MM.1S (cell line): Measurements from ENCODE around the gene FUT8.

Experiments used
- DNase-seq: peaks from one replicate; pipeline ENCODE4 v3.0.0-alpha.2; 2015
- H2AFZ ChIP-seq: fragments of 300-600 bp; sonication (generic); 2 replicates; pipeline ENCODE4 v1.6.0; 2016; ENCODE audit warnings: antibody characterized with exemption, low read length
- H3F3A ChIP-seq: fragments of 300-600 bp; sonication (generic); 2 replicates; pipeline ENCODE4 v1.6.1; 2016; ENCODE audit warnings: mild to moderate bottlenecking, antibody characterized with exemption, low read length, moderate library complexity, mixed read lengths; ENCODE audit not compliant: insufficient read depth
- H3K27ac ChIP-seq: fragments of 300-600 bp; sonication (generic); 2 replicates; pipeline ENCODE4 v1.5.1; 2016; ENCODE audit warnings: mild to moderate bottlenecking, low read length
- H3K27me3 ChIP-seq: fragments of 300-600 bp; sonication (generic); replicated peaks from 2 replicates; pipeline ENCODE4 v1.6.0; 2016; ENCODE audit warnings: low read length; ENCODE audit not compliant: insufficient read depth
- H3K36me3 ChIP-seq: fragments of 300-600 bp; sonication (generic); replicated peaks from 2 replicates; pipeline ENCODE4 v1.6.1; 2016; ENCODE audit warnings: mild to moderate bottlenecking, low read length, mixed read lengths; ENCODE audit not compliant: insufficient read depth
- H3K4me1 ChIP-seq: fragments of 300-600 bp; sonication (generic); 2 replicates; pipeline ENCODE4 v1.6.1; 2016; ENCODE audit warnings: low read length, mixed read lengths
- H3K4me2 ChIP-seq: fragments of 300-600 bp; sonication (generic); 2 replicates; pipeline ENCODE4 v1.6.0; 2016; ENCODE audit warnings: low read depth, low read length
- H3K4me3 ChIP-seq: fragments of 300-600 bp; sonication (generic); 2 replicates; pipeline ENCODE4 v1.5.1; 2016; ENCODE audit warnings: low read length, mixed read lengths
- H3K79me2 ChIP-seq: fragments of 300-600 bp; sonication (generic); 2 replicates; pipeline ENCODE4 v1.6.1; 2016; ENCODE audit warnings: mixed run types, low read length, mixed read lengths
- H3K9ac ChIP-seq: fragments of 300-600 bp; sonication (generic); 2 replicates; pipeline ENCODE4 v1.6.1; 2016; ENCODE audit warnings: low read length, mixed read lengths
- H3K9me2 ChIP-seq: fragments of 300-600 bp; sonication (generic); replicated peaks from 2 replicates; pipeline ENCODE4 v1.6.1; 2016; ENCODE audit warnings: mild to moderate bottlenecking, low read length, mixed read lengths; ENCODE audit not compliant: insufficient read depth
- H3K9me3 ChIP-seq: fragments of 300-600 bp; sonication (generic); replicated peaks from 2 replicates; pipeline ENCODE4 v1.6.1; 2016; ENCODE audit warnings: mild to moderate bottlenecking, low read length, mixed read lengths; ENCODE audit not compliant: insufficient read depth
- H4K20me1 ChIP-seq: fragments of 300-600 bp; sonication (generic); 2 replicates; pipeline ENCODE4 v1.6.1; 2016; ENCODE audit warnings: mild to moderate bottlenecking, low read length, moderate library complexity, mixed read lengths; ENCODE audit not compliant: insufficient read depth
- CTCF ChIP-seq: fragments of 300-600 bp; sonication (generic); IDR thresholded peaks from 2 replicates; pipeline ENCODE4 v1.5.1; 2016; ENCODE audit warnings: antibody characterized with exemption, low read length, mixed read lengths
- EZH2 ChIP-seq: fragments of 300-600 bp; sonication (generic); optimal IDR thresholded peaks from 2 replicates; pipeline ENCODE3; 2017; ENCODE audit warnings: low read depth, mild to moderate bottlenecking, antibody characterized with exemption, low read length, mixed read lengths
- EZH2phosphoT487 ChIP-seq: fragments of 300-600 bp; sonication (generic); IDR thresholded peaks from 2 replicates; pipeline ENCODE4 v1.6.1; 2018; ENCODE audit warnings: antibody characterized with exemption, low read length

The FUT8 gene

GRCh38 chr14:65434216-65434850, 21.8 kb downstream of the FUT8 start:
- Histone ChIP-seq H3K9me3 (no peaks in the 10 kb centered on the region), H3K27ac (no peak overlapping the region), H4K20me1 (no peaks in the 10 kb centered on the region), H3K79me2 (peaks cover 8% of the 10 kb centered on the region), H3K4me3 (no peak overlapping the region), H3K27me3 (no peaks in the 10 kb centered on the region), H2AFZ (no peak overlapping the region), H3K9ac (no peak overlapping the region), H3K4me1 (no peaks in the 10 kb centered on the region), H3K9me2 (no peaks in the 10 kb centered on the region), H3K4me2 (no peak overlapping the region), H3F3A (no peaks in the 10 kb centered on the region), H3K36me3 (no peaks in the 10 kb centered on the region; the same call in 1 of the 2 replicates)
- DNase-seq, result no peak
- TF ChIP-seq EZH2, result no peak
- no peak for TF ChIP-seq EZH2phosphoT487
- TF ChIP-seq CTCF, result no peak

GRCh38 chr14:65438266-65438933, 25.9 kb downstream of the FUT8 start:
- H3K4me2 ChIP-seq, result no peak overlapping the region
- no peaks in the 10 kb centered on the region for H3K9me3 ChIP-seq
- H3K4me3 ChIP-seq, result no peak overlapping the region
- no peak overlapping the region for H2AFZ ChIP-seq
- TF ChIP-seq CTCF (no peak), EZH2 (no peak), EZH2phosphoT487 (no peak)
- no peaks in the 10 kb centered on the region; the same call in 1 of the 2 replicates for H3K36me3 ChIP-seq
- no peak overlapping the region for H3K9ac ChIP-seq
- DNase-seq, result no peak
- no peaks in the 10 kb centered on the region for H3F3A ChIP-seq
- peaks cover 8% of the 10 kb centered on the region; the same call in 1 of the 2 replicates for H3K79me2 ChIP-seq
- H3K4me1 ChIP-seq, result no peaks in the 10 kb centered on the region
- no peaks in the 10 kb centered on the region for H3K9me2 ChIP-seq
- H3K27me3 ChIP-seq, result no peaks in the 10 kb centered on the region
- no peak overlapping the region for H3K27ac ChIP-seq
- H4K20me1 ChIP-seq, result no peaks in the 10 kb centered on the region

GRCh38 chr14:65439117-65439516, 26.6 kb downstream of the FUT8 start:
- H3K79me2 ChIP-seq, result peaks cover 8% of the 10 kb centered on the region; the same call in 1 of the 2 replicates
- no peaks in the 10 kb centered on the region for H3K4me1 ChIP-seq
- H3K27me3 ChIP-seq, result no peaks in the 10 kb centered on the region
- TF ChIP-seq EZH2phosphoT487 (no peak), EZH2 (no peak), CTCF (no peak)
- H3K4me3 ChIP-seq, result no peak overlapping the region
- no peaks in the 10 kb centered on the region for H3K9me2 ChIP-seq
- no peak overlapping the region for H3K4me2 ChIP-seq
- no peak overlapping the region for H3K9ac ChIP-seq
- no peaks in the 10 kb centered on the region for H3F3A ChIP-seq
- no peaks in the 10 kb centered on the region; the same call in 1 of the 2 replicates for H3K36me3 ChIP-seq
- no peaks in the 10 kb centered on the region for H3K9me3 ChIP-seq
- H3K27ac ChIP-seq, result no peak overlapping the region
- no peak overlapping the region for H2AFZ ChIP-seq
- H4K20me1 ChIP-seq, result no peaks in the 10 kb centered on the region
- no peak for DNase-seq
